Ovary (tissue), 3 donors: ENCODE data around the gene CBLN3.

ENCODE experiments used
- CTCF ChIP-seq, 3 donors: fragments of 450-650 bp in 2 of 3; fragments of 200-600 bp in 1 of 3; IDR thresholded peaks; one replicate each; pipeline versions ENCODE4 v1.5.1 to v1.8.0; 2016 to 2022; ENCODE audit warnings: antibody characterized with exemption in 3 of 3, mild to moderate bottlenecking in 1 of 3
- POLR2A ChIP-seq: fragments of 450-650 bp; IDR thresholded peaks from one replicate; pipeline ENCODE4 v1.6.1; 2017; ENCODE audit warnings: antibody characterized with exemption, mild to moderate bottlenecking, moderate library complexity
- donor health status: DM: no; HTN: no; CAD: no.

GRCh38 chr14:24377657-24378056, 51.8 kb downstream of the CBLN3 start:
- no peak for TF ChIP-seq CTCF (IDR thresholded peaks at IDR 0.05)
- TF ChIP-seq POLR2A, result no peak
